IMR-90 (cell line): ENCODE results near the gene R3HDM2. TPM values are rescaled to one million over a fixed set of nuclear protein-coding genes. Genes with fewer than 3 reads are reported as not detected.

ENCODE experiments used
- ATAC-seq: fragments of 200-7000 bp; cut with Tn5 transposase; 2 replicates; pipeline ENCODE4 v1.9.1; 2020; ENCODE audit warnings: low read depth, mild to moderate bottlenecking, moderate library complexity
- BruUV-seq: library from RNA; stranded (reverse); fragments of 400-500 nt; replicated peaks from 2 replicates; lab custom pipeline; 2021; lab: Mats Ljungman, UMichigan
- CTCF ChIA-PET: fragments of 300-600 bp; formaldehyde crosslinking; extraction: SDS; loops from one replicate; lab custom pipeline; 2021; ENCODE audit warnings: antibody characterized with exemption; lab: Yijun Ruan, JAX
- POLR2A ChIA-PET: fragments of 300-600 bp; sonication (Branson Sonifier 250); formaldehyde crosslinking; loops from one replicate; lab custom pipeline; 2022; ENCODE audit warnings: antibody characterized with exemption; ENCODE audit not compliant: unreplicated experiment; lab: Charles Lee
- DNase-seq: peaks from one replicate; pipeline ENCODE4 v3.0.0; 2013
- H2AFZ ChIP-seq: replicated peaks from 2 replicates; pipeline ENCODE3; 2013; ENCODE audit warnings: low read length, mild to moderate bottlenecking; ENCODE audit not compliant: poor library complexity
- H2AK5ac ChIP-seq: 2 replicates; pipeline ENCODE4 v1.6.1; 2013; ENCODE audit warnings: low read depth, low read length, inconsistent platforms
- H2AK9ac ChIP-seq: replicated peaks from 2 replicates; pipeline ENCODE3; 2013; ENCODE audit warnings: mild to moderate bottlenecking, low read depth, low read length, moderate library complexity; ENCODE audit not compliant: poor library complexity
- H2BK120ac ChIP-seq: 2 replicates; pipeline ENCODE4 v1.6.1; 2013; ENCODE audit warnings: low read depth, low read length, inconsistent platforms
- H2BK15ac ChIP-seq: 3 replicates; pipeline ENCODE4 v1.6.1; 2013; ENCODE audit warnings: low read depth, low read length, inconsistent platforms
- H2BK20ac ChIP-seq: 2 replicates; pipeline ENCODE4 v1.6.1; 2013; ENCODE audit warnings: low read depth, mild to moderate bottlenecking, inconsistent platforms, low read length, moderate library complexity
- H2BK5ac ChIP-seq: 2 replicates; pipeline ENCODE4 v1.6.1; 2013; ENCODE audit warnings: mild to moderate bottlenecking, low read depth, low read length, inconsistent platforms; ENCODE audit not compliant: poor library complexity, severe bottlenecking
- H3K14ac ChIP-seq: replicated peaks from 2 replicates; pipeline ENCODE4 v1.6.1; 2013; ENCODE audit warnings: low read depth, low read length, inconsistent platforms
- H3K18ac ChIP-seq: 2 replicates; pipeline ENCODE4 v1.6.1; 2013; ENCODE audit warnings: low read depth, low read length, control low read depth
- H3K23ac ChIP-seq: 2 replicates; pipeline ENCODE4 v1.6.1; 2013; ENCODE audit warnings: low read depth, low read length, inconsistent platforms
- H3K27ac ChIP-seq: 2 replicates; pipeline ENCODE4 v1.5.1; 2013; ENCODE audit warnings: mild to moderate bottlenecking, control low read depth, low read length; ENCODE audit not compliant: insufficient read depth
- H3K27me3 ChIP-seq: 2 replicates; pipeline ENCODE4 v1.6.1; 2013; ENCODE audit warnings: low read length; ENCODE audit not compliant: control insufficient read depth, insufficient read depth
- H3K36me3 ChIP-seq: 2 replicates; pipeline ENCODE4 v1.6.1; 2013; ENCODE audit warnings: low read length, mixed read lengths; ENCODE audit not compliant: control insufficient read depth, insufficient read depth
- H3K4ac ChIP-seq: 2 replicates; pipeline ENCODE4 v1.6.1; 2013; ENCODE audit warnings: low read depth, low read length, inconsistent platforms
- H3K4me1 ChIP-seq: 2 replicates; pipeline ENCODE4 v1.6.1; 2013; ENCODE audit warnings: low read length, mixed read lengths; ENCODE audit not compliant: control insufficient read depth, insufficient read depth
- H3K4me2 ChIP-seq: 2 replicates; pipeline ENCODE4 v1.6.1; 2013; ENCODE audit warnings: low read depth, mild to moderate bottlenecking, control low read depth, low read length, moderate library complexity
- H3K4me3 ChIP-seq: 2 replicates; pipeline ENCODE4 v1.5.1; 2013; ENCODE audit warnings: low read depth, mild to moderate bottlenecking, control low read depth, low read length, moderate library complexity; ENCODE audit not compliant: insufficient read depth
- H3K56ac ChIP-seq: 2 replicates; pipeline ENCODE4 v1.6.1; 2013; ENCODE audit warnings: low read length, inconsistent platforms; ENCODE audit not compliant: insufficient read depth; ENCODE audit errors: extremely low read depth
- H3K79me1 ChIP-seq, 2 experiments: 2 replicates each; pipeline ENCODE4 v1.6.1; 2013; ENCODE audit warnings: low read length in 2 of 2, inconsistent platforms in 1 of 2, low read depth in 1 of 2
- H3K9ac ChIP-seq: 2 replicates; pipeline ENCODE4 v1.6.1; 2013; ENCODE audit warnings: low read depth, low read length, control low read depth
- H3K9me1 ChIP-seq: 2 replicates; pipeline ENCODE4 v1.6.1; 2013; ENCODE audit warnings: low read length, inconsistent platforms; ENCODE audit not compliant: insufficient read depth
- H3K9me3 ChIP-seq: 2 replicates; pipeline ENCODE4 v1.6.1; 2013; ENCODE audit warnings: low read length; ENCODE audit not compliant: control insufficient read depth, insufficient read depth
- H4K20me1 ChIP-seq: 2 replicates; pipeline ENCODE4 v1.6.1; 2013; ENCODE audit warnings: low read length, inconsistent platforms; ENCODE audit not compliant: insufficient read depth
- H4K5ac ChIP-seq: 2 replicates; pipeline ENCODE4 v1.6.1; 2013; ENCODE audit warnings: mild to moderate bottlenecking, low read depth, low read length, control low read depth
- H4K8ac ChIP-seq, 2 experiments: 2 replicates each; pipeline ENCODE4 v1.6.1; 2013; ENCODE audit warnings: low read depth in 2 of 2, low read length in 2 of 2, control low read depth in 1 of 2, inconsistent platforms in 1 of 2
- H4K91ac ChIP-seq: 2 replicates; pipeline ENCODE4 v1.6.1; 2013; ENCODE audit warnings: low read depth, low read length, inconsistent platforms; ENCODE audit not compliant: insufficient read depth
- FOS ChIP-seq: fragments of 150-350 bp; IDR thresholded peaks from 2 replicates; pipeline ENCODE4 v1.6.1; 2016; ENCODE audit warnings: low read depth, low read length
- MXI1 ChIP-seq: IDR thresholded peaks from 2 replicates; pipeline ENCODE4 v1.6.1; 2012; ENCODE audit warnings: low read depth, mild to moderate bottlenecking, low read length, moderate library complexity, borderline replicate concordance
- RAD21 ChIP-seq: IDR thresholded peaks from 2 replicates; pipeline ENCODE4 v1.6.1; 2012; ENCODE audit warnings: low read length, improper control_type of control experiment
- WGBS, 2 experiments: methylation state at CpG; one replicate each; pipeline versions ENCODE4 v1.1.5 to v1.1.7; 2013; ENCODE audit warnings: missing lambda C conversion rate in 2 of 2; ENCODE audit not compliant: insufficient read length in 1 of 2; ENCODE audit errors: extremely low coverage in 2 of 2; 5-methylcytosine and 5-hydroxymethylcytosine counted together
- dilution Hi-C: fragments of 300-500 bp; cut with HindIII; formaldehyde crosslinking; loops from one replicate; pipeline ENCODE4 v1.14.3; 2018; ENCODE audit warnings: low sequenced_read_pairs; ENCODE audit not compliant: unreplicated experiment
- in situ Hi-C: fragments of 300-500 bp; cut with MboI; formaldehyde crosslinking; loops from 3 replicates; pipeline ENCODE4 v1.14.3; 2019; ENCODE audit warnings: low sequenced_read_pairs, inconsistent platforms, mixed read lengths
- intact Hi-C: fragments of 100-400 bp; cut with micrococcal nuclease; formaldehyde crosslinking; loops from 2 replicates; pipeline ENCODE4 v1.10.0; 2022
- polyA plus RNA-seq, 3 experiments: library from polyadenylated mRNA; depleted of rRNA; stranded (reverse); fragments of >200 nt; gene quantifications; 2 replicates each; pipeline ENCODE4 v1.2.3, GENCODE V29; 2012; ENCODE audit warnings: low replicate concordance in 1 of 3
- total RNA-seq: library from RNA; depleted of rRNA; stranded (reverse); fragments of >200 nt; gene quantifications from 2 replicates; pipeline ENCODE4 v1.2.3, GENCODE V29; 2012

Gene R3HDM2
- total and polyA plus RNA-seq, 2 of the 4 experiments (the other 2 are of a cell fraction) = 7.5 to 28.4 TPM

DNA sequence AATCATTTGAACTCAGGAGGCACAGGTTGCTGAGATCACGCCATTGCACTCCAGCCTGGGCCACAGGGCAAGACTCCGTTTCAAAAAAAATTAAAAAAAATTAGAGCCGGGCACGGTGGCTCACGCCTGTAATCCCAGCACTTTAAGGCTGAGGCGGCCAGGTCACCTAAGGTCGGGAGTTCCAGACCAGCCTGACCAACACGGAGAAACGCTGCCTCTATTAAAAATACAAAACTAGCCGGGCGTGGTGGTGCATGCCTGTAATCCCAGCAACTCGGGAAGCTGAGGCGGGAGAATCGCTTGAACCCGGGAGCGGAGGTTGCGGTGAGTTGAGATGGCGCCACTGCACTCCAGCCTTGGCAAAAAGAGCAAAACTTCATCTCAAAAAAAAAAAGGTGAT, 35.7 kb downstream of the R3HDM2 start:
- ATAC-seq (no peak), DNase-seq (no peak)
- Histone ChIP-seq H2BK20ac (no peak overlapping the region), H3K14ac (no peak overlapping the region), H2AFZ (no peak overlapping the region), H3K4me3 (no peak overlapping the region), H2BK15ac (no peak overlapping the region), H2BK120ac (no peak overlapping the region), H3K18ac (no peak overlapping the region), H2AK9ac (no peak overlapping the region), H2BK5ac (no peak overlapping the region), H3K27me3 (no peaks in the 10 kb centered on the region), H2AK5ac (no peak overlapping the region), H3K9me1 (peaks cover 6% of the 10 kb centered on the region), H3K9me3 (no peaks in the 10 kb centered on the region), H4K8ac (no peak overlapping the region), H3K4ac (no peak overlapping the region), H3K4me2 (no peak overlapping the region), H3K36me3 (peaks cover 10% of the 10 kb centered on the region; the same call in 1 of the 2 replicates), H3K27ac (no peak overlapping the region), H3K4me1 (0 out of 2 replicates have a peak, but pooled peaks cover 1% of the 10 kb centered on the region), H3K9ac (no peak overlapping the region), H4K91ac (no peak overlapping the region), H3K23ac (no peak overlapping the region), H4K20me1 (no peaks in the 10 kb centered on the region), H3K79me1 (peaks cover 16 to 44% of the 10 kb centered on the region in 2 experiments), H4K5ac (no peak overlapping the region), H3K56ac (no peak overlapping the region)
- dilution Hi-C loops = no loop called here
- CTCF ChIA-PET = interaction anchor here (0.5 kb wide), 1 partner anchor 20 kb away, joined by 6 read pairs; no protein-coding TSS in a partner anchor
- BruUV-seq = no TSS peak
- WGBS, 2 experiments = 97% methylated on average over 12 of the region's 18 CpGs; no CpG with 5 or more reads in 1 of the 2 experiments
- POLR2A ChIA-PET = no interaction called here
- in situ Hi-C loops = no loop called here
- TF ChIP-seq MXI1 = no peak
- TF ChIP-seq RAD21 = no peak
- TF ChIP-seq FOS = no peak
- intact Hi-C loops = no loop called here
